ENCODE data around the gene OPRM1.

DNA sequence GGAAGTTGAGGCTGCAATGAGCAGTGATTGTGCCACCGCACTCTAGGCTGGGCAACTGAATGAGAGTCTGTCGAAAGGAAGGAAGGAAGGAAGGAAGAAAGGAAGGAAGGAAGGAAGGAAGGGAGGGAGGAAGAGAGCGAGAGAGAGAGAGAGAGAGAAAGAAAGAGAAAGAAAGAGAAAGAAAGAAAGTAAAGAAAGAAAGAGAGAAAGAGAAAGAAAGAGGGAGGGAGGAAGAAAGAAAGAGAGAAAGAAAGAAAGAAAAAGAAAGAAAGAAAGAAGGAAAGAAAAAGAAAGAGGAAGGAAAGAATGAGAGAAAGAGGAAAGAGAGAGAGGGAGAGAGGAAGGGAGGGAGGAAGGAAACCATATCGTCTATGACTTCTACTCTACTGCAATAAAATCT lies 60.2 kb downstream of the OPRM1 start:
- TF ChIP-seq ZNF274 (IDR thresholded peaks at IDR 0.05; ENCODE audit: low read depth, low read length), result no peak
- TF ChIP-seq YY1 (IDR thresholded peaks at IDR 0.05; ENCODE audit: insufficient read depth, insufficient read length), result no peak

Measured in NT2/D1 (cell line).